ENCODE data around the gene PLAU.
"Not testable (repeated sequence)": the region's sequence is repeated elsewhere in the genome, so short reads cannot be mapped to it uniquely, and the experiment has no call there.

Gene PLAU

DNA sequence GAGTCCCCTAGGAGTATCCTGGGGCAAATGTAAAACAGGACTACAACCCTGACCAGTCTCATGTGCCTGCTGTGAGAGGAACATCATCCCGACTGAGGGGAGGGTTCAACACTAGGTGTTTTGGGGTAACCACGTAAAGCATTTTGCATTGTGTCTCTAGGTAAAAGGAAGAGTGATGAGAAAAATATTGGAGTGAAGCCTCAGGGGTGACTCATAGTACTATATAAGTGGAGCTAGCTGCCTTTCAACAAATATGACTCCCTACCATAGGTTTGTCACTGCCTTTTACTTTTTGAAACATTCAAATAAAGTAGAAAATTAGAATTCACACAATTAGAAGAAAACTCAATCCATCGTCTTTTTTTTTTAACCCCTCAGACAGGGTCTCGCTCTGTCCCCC lies 34.0 kb upstream of the PLAU start:
- DNase-seq: no peak

DNA sequence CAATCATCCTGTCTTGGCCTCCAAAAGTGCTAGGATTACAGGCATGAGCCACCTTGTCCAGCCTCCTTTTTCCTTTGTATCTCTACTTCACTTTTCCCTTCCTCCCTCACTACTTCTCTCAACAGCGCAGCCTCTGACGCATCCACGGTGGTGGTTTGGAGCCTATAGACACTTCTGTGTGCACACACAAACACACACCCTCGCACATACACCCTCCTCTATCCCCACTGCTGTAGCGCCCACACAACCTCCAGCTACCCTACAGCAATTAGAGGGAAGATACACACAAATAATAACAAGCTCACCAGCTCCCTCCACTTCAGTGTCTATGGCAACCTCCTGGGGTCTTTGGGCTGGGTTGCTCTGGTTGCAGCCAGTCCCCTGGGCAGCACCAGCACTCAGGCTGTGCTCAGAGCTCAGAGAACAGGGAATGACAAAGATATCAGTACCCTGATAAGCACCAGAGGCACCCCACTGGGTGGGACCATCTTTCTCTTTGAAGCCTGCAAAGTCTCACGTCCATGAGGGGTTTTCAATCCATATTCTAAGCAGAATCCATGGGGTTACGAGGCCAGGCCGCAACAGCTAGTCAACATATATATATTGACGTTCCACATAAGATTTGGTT lies 33.3 kb upstream of the PLAU start:
- no peak for DNase-seq

DNA sequence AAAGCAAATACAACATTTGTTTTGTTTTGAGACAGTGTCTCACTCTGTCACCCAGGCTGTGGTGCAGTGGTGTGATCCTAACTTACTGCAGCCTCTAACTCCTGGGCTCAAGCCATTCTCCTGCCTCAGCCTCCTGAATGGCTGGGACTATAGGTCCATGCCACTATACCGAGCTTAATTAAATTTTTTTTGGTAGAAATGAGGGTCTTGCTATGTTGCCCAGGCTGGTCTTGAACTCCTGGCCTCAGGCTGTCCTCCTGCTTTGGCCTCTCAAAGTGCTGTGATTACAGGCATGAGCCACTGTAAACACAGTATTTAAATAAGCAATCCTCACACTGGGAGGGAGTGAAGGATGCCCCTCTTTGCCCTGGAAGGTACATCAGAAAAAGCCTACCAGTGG lies 32.6 kb upstream of the PLAU start:
- no peak for DNase-seq

DNA sequence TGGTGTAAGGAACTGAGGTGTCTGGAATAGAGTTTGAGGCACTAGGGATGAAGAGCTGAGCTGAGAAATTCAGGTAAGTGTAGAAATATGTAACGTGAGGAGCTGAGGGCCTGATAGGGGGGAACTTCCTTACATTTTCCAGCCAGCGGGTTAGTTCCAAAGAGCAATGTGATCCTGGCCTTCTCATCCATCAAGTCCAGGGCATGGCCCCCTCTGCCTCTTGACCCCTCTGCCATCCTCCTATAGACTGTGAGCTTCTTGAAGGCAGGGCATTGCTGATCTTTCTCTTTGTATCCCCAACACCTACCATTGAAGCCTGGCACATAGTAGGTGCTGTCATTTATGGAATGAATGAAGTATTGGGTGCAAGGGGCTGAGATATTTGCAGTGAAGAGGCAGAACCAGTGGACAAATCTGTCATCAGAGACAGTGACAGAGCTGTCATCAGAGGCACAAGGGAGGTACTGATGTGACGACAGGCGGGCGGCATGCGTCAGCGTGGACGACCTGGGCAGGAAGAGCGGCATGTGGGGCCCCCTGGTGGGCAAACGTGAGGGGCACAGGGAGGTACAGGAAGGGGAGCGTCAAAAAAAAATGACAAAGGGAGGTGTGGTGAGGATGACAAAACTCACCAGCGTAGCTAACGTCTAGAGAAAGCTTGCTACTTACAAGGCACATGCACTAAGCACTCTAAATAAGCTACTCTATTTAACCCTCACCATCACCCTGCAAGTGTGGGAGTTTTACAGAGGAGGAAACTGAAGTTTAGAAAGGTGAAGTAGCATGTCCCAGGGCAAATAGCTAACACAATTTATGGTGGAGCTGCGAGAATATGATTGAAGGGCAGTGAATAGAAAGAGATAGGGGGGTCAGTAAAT lies 31.4 kb upstream of the PLAU start:
- DNase-seq: peak; percentile 70

DNA sequence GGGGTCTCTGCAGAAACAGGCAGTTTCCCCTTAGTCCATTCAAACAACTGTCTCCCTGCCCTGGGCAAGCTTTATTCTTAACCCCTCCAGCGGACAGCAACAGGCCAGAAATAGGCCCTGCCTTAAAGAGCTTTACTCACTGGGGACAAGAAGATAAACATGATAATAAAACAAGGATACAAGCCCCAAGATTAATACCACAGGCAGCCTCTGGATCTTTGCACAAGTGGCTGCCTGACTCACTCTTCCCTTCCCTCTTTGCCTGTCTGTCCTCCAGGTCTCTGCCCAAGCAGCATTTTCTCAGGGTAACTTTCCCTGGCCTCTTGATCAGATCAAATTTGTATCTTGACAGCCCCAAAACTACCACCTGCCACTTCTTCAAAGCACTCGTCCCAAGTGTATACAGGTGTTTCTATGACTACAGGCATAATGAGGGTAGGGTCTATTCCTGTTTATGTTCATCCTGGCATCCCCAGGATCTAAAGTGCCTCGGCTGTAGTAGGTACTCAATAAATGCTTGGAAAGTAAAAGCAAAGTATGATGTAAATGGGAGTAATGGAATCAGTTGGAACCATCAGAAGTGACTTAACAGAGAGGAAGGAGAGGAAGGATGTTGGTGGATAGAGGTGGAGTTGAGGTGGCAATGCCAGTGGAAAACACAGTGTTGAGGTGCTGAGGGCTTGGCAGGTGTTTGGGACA lies 29.6 kb upstream of the PLAU start:
- DNase-seq: no peak

DNA sequence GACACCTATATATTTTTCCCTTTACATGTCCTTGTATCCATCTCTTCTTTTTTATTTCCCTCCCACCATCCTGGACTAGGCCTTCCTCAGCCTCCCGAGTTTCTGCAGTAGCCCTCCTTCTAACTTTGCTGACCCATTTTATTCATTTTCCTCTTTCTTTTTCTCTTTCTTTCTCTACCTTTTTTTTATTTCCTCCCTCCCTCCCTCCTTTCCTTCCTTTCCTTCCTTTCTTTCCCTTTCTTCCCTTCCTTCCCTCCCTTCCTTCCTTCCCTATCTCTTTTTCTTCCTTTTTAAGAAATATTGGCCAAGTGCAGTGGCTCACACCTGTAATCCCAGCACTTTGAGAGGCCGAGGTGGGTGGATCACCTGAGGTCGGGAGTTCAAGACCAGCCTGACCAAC lies 26.9 kb upstream of the PLAU start:
- no peak for DNase-seq

DNA sequence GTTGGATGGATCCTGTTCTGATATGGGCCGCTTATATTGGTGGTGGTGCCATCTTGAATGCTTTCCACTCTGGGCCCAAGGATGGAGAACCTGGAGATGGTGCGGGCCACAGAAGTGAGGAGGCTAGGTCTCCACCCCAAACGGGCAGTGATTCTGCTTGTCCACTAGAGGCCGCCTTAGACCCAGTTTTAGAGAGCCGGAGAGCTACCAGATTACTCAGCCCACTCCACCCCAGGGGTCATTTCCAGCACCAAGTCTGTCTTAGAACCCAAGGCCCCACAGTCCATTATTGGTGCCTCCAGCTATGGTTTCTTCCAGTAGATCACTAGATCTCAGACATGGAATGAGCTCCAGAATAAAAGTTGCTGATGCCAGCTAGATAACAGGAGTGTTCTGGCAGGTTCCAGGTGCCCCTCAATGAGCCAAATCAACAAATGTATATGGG lies 24.8 kb upstream of the PLAU start:
- DNase-seq: no peak

DNA sequence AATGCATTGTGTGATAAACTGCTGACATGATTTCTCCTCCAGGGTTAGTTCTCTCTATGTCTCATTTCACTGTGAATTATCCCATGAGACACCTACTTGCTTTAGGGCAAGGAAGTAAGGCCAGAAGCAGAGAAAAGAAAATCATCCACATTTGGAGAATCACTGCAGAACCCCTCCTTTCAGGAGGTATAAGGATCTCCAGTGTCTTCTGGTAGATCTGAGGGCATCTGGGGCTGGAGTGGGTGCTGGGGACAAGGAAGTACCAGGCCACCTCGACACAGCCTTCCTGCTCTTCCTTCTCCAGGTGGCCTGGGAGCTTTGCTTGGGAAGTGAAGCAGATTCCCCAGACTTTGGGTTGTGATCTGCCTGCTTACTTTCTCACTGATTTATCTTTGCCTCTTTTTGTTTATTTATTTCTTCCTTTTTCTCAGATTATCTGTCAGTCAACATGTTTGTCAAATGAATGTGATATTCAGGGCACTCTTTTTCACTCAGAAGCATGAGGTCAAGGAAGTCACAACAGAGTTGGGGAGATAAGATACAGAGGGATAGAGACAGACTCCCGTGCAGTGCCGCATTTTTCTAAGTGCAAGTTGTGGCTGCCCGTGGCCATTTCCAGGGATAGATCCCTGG lies 24.2 kb upstream of the PLAU start:
- DNase-seq: no peak

DNA sequence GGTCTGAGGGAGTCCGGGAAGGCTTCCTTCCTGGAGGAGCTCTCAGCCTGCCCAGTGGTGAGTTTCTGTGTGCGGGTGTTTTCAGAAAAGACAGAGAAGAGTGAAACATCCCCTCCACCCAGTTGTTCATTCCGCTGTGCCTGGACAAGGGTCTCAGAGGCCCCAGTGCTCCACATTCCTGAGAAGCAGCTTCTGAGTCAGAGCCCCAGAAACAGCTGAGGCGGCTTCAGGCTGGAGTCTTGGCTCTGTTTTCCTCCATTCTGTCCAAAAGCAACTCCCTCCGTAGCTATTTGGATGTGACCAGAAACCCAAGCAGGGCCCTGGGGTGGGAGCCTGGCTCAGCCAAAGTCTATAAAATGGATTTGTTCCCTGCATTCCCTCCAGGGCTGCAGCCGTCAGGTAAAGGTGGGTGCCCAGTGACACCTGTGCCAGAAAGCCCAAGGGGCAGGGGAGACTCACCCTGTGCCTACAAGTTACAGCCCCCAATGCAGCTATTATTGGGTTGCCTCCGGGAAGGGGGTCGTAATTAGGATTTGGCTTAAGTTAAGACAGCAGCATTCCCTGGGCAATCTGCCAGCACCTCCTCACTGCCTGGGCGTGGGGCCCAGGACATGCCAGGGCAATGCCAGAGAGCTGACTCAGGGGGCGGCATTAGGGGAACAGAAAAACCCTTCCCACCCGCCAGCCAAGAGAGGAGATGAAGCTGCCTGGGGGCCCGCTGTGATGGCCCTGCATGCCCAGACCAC lies 23.5 kb upstream of the PLAU start:
- no peak for DNase-seq

DNA sequence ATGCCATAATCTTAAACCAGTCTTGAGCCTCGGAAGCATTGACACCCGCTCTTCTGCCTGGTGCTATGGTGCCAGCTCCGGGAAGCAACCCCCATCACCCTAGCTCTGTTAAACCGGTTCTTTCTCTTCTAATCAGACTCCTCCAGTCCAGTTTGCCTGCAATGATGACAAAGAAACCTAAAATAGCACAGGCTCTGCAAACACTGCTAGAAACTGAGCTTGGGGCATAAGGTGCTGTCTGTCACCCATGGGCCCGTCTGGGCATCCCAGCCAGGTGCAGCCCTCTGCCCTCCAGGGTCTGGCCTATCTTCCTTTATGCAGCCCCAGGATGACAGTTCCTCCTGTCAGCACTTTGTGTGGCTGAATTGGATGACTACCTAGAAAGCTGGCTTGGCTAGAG lies 22.4 kb upstream of the PLAU start:
- no peak for DNase-seq

DNA sequence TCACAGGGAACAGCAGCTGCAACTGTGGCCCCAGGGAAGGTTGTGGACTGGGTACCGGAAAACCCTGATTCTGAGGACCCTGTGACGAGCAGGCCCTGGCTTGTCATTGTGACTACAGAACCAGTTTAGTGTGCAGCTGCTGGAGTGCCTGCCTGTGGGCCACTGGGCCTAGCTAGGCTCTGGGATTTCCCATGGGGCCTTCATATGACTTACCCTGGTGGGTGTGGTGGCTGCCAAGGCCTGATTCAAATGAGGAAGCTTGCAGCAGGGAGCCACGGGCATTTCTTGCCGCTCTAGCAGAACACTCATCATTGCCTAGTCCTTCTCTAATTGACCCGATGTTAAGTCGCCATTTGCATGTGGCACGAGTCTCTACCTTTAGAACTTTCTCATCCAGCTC lies 21.9 kb upstream of the PLAU start:
- no peak for DNase-seq

DNA sequence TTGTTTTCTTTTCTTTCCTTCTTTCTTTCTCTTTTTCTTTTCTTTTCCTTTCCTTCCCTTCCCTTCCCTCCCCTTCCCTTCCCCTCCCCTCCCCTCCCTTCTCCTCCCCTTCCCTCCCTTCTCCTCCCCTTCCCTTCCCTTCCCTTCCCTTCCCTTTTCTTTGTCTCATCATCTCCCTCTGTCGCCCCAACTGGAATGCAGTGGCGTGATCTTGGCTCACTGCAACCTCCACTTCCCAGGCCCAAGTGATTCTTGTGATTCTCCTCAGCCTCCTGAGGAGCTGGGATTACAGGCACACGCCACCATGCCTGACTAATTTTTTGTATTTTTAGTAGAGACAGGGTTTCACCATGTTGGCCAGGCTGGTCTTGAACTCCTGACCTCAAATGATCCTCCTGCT lies 21.5 kb upstream of the PLAU start:
- DNase-seq: not testable (repeated sequence)

DNA sequence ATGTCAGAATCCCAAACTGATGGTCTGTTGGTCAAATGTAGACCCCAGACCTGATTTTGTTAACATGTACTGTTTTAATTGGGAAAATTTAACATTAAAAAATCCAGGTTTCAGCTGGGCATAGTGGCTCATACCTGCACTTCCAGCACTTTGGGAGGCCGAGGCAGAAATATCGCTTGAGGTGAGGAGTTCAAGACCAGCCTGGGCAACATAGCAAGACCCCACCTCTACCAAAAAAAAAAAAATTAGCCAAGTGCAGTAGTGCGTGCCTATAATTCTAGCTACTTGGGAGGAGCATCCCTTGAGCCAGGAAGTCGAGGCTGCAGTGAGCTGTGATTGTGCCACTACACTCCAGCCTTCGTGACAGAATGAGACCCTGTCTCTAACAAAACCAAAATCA lies 20.7 kb upstream of the PLAU start:
- no peak for DNase-seq

DNA sequence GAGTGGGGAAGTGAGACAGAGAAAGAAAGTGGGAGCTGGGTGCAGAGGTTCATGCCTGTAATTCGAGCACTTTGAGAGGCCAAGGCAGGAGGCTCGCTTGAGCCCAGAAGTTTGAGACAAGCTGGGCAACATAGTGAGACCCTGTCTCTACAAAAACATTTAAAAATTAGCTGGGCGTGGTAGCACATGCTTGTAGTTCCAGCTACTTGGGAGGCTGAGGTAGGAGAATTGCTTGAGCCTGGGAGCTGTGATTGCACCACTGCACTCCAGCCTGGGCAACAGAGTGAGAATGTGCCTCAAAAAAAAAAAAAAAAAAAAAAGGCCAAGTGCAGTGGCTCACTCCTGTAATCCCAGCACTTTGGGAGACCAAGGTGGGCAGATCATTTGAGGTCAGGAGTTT lies 20.1 kb upstream of the PLAU start:
- not testable (repeated sequence) for DNase-seq

DNA sequence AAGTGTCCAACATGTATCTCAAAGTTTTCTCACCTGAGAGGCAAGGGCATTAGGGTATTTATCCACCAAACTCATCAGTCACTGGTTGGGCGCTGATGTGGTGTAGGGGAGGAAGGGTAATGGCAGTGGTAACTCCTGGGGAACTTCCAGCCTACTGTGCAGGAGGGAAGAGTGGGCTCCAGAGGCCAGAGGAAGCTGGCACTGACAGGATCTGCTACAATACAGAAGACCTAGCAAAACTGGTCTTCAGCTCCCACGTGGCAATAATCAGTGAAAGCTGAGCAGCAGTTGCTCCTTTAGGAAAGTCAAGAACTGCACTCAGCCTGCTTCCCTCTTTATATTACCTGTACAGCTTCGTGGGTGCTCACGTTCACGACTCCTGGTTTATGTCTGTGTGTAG lies 19.4 kb upstream of the PLAU start:
- no peak for DNase-seq

DNA sequence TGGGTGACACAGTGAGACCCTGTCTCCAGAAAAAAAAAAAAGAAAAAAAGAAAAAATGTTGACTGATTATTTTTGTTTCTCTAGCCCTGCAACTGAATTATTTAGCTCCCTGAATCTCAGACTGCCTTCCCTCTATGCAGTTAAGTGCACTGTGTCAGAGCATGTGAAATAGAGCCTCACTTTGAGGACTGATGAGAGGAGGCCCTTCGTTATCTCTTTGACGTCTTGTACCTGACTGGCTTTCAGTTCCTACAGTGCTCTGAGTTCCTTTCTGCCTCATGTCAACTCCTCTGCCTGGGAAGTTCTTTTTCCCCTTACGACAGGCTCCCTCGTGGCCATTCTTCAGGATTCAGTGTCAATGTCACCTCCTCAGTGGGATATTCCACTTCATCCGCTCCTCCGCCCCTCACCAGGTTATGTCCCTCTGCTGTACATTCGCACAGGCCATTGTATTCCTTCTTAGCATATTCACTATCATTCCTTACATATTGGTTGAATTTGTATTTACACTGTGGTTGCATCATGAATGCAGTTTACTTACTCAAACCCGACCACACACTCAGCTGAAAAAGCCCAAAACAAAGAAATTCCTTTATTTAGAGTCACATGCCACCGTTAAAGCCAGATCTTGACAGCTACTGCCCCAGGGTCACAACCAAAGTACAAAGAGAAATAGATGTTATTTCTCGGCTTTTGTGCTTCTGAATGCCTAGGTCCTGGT lies 18.5 kb upstream of the PLAU start:
- DNase-seq: no peak

DNA sequence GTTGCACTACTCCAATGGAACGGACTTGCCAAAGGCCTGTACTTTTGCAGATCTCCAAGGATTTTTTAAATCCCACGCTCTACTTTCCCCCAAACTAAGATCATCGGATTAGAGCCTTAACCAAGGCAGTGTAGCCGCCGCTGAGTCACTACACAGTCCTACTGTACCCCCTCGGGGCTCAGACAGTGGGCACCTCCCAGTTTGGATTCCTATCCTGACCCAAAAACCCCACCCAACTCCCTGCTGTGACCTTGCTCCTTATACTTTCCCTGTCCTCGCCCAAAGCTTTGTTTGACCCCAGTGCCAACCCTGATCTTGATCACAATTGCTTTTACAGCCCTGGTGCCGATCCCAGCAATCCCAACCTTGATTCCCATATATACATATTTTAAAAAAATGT lies 17.5 kb upstream of the PLAU start:
- DNase-seq: no peak

DNA sequence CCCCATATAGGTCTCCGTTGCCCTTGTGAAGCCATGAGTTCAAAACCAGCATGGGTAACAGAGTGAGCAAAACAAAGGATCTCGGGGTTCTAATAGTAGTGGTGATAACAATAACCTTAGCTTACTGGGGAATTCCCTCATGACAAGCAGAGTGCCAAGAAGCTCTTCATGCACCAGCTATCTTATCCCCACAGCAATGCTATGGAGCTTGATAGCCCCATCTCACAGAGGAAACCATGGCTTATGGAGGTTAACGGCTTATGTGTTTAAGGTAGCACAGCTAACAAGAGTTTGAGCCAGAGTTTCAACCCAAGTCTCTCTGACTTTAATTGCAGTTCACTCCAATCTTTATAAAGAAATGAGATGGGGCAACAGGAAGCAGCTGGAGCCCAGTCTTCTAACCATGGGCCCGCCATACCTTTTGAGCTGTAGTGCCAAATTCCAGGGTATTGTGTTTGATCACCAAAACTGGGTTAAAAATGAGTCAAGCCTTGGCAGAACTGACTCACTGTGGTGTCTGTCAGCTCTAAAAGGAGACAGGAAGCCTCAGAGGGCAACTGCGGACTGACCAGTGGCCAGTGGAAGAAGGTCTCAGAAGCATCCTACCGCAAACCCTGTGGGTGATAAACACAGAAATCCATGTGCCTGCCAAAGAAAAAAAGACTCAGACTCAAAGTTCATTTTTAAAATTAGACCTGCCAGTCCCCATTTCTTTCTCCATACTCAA lies 16.5 kb upstream of the PLAU start:
- no peak for DNase-seq

DNA sequence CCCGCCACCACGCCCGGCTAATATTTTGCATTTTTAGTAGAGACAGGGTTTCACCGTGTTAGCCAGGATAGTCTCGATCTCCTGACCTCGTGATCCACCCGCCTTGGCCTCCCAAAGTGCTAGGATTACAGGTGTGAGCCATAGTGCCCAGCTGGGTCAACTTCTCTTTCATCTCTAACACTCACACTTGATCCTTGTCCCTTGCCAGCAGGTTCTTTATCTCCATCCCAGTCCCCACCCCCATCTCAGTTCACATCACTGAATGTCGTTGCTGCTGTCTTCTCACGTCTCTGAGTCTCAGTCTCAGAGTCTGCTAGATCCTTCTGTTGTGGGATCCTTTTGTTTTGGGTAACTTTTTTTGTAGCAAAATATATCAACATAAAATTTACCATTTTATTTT lies 15.6 kb upstream of the PLAU start:
- DNase-seq: not testable (repeated sequence)

DNA sequence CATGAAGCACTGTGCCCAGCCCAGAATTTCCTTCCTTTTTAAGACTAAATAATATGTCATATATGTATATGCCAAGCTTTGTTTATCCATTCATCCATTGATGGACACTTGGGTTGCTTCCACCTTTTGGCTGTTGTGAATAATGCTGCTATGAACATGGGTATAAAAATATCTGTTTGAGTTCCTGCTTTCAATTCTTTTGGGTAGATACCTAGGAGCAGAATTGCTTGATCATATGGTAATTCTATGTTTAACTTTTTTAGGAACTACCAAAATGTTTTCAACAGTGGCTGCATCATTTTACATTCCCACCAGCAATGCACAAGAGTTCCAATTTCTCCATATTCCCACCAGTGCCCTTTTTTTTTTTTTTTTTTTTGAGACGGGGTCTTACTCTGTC lies 13.2 kb upstream of the PLAU start:
- no peak for DNase-seq

DNA sequence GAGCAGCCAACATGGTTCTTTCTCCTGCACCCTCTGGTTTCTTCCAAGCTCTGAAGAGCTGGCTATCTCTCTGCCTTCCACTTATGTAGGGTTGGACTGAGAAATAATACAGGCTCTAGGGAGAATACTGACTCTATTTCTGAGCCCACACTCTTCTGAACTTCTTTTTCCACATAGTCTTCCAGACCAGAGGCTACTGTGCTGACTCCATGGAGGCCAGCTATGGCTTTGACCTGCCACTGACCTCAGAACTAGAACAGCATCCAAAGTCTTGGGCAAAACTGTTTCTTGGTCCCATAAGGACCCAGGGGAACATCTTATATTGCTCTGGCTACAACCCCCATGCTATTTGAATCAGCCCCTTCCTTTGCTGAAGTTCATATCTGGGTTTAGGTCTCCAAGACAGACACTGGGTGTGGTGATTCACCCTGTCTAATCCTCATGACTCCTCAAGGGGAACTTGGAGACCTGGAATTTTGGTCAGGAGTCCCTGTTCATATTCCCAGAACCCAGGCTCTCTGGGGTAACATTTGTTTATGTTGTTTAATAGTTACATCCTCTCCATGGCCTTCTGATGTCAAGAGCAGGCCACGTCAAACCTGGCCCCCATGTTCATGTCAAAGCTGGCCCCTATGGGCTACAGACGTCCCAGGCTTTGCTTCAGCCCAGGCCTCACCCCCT lies 12.1 kb upstream of the PLAU start:
- no peak for DNase-seq

Data from 8988T (cell line).